GM23338 (cell line): Measurements from ENCODE around the gene DKK1. TPM values are rescaled to one million over a fixed set of nuclear protein-coding genes. Genes with fewer than 3 reads are reported as not detected.

Source experiments
- ATAC-seq: fragments of 200-7000 bp; cut with Tn5 transposase; 3 replicates; pipeline ENCODE4 v1.9.1; 2020
- DNase-seq: peaks from one replicate; pipeline ENCODE4 v3.0.0-alpha.2; 2015; ENCODE audit warnings: low spot score
- H2AFZ ChIP-seq: fragments of 200-600 bp; sonication (generic); 2 replicates; pipeline ENCODE4 v1.8.0; 2016; ENCODE audit warnings: antibody characterized with exemption, mild to moderate bottlenecking, moderate library complexity
- H3F3A ChIP-seq: fragments of 200-600 bp; sonication (generic); replicated peaks from 2 replicates; pipeline ENCODE4 v1.8.0; 2017; ENCODE audit warnings: antibody characterized with exemption, mixed run types, low read depth
- H3K27ac ChIP-seq: fragments of 200-600 bp; sonication (generic); 2 replicates; pipeline ENCODE4 v1.6.1; 2016; ENCODE audit warnings: low read depth
- H3K27me3 ChIP-seq: fragments of 200-600 bp; sonication (generic); 2 replicates; pipeline ENCODE4 v1.8.0; 2016; ENCODE audit warnings: mild to moderate bottlenecking, mixed run types, moderate library complexity; ENCODE audit not compliant: insufficient read depth
- H3K36me3 ChIP-seq: fragments of 200-600 bp; sonication (generic); 2 replicates; pipeline ENCODE4 v1.8.0; 2016; ENCODE audit warnings: mild to moderate bottlenecking; ENCODE audit not compliant: insufficient read depth
- H3K4me1 ChIP-seq: fragments of 200-600 bp; sonication (generic); 2 replicates; pipeline ENCODE4 v1.8.0; 2016; ENCODE audit warnings: mild to moderate bottlenecking, moderate library complexity; ENCODE audit not compliant: insufficient read depth
- H3K4me2 ChIP-seq: fragments of 200-600 bp; sonication (generic); 2 replicates; pipeline ENCODE4 v1.7.1; 2017; ENCODE audit warnings: mixed run types
- H3K4me3 ChIP-seq: fragments of 200-600 bp; sonication (generic); 2 replicates; pipeline ENCODE4 v1.6.1; 2016; ENCODE audit warnings: mixed run types
- H3K79me2 ChIP-seq: fragments of 200-600 bp; sonication (generic); replicated peaks from 2 replicates; pipeline ENCODE4 v1.8.0; 2017; ENCODE audit warnings: mild to moderate bottlenecking; ENCODE audit not compliant: insufficient read depth
- H3K9me2 ChIP-seq: fragments of 200-600 bp; sonication (generic); 2 replicates; pipeline ENCODE4 v1.8.0; 2017; ENCODE audit not compliant: insufficient read depth
- H4K20me1 ChIP-seq: fragments of 200-600 bp; sonication (generic); replicated peaks from 2 replicates; pipeline ENCODE4 v1.8.0; 2017; ENCODE audit warnings: mild to moderate bottlenecking; ENCODE audit not compliant: insufficient read depth
- H3K27ac Mint-ChIP-seq: 2 replicates; pipeline ENCODE4 v1.8.0; 2020; ENCODE audit warnings: inconsistent platforms, mild to moderate bottlenecking, moderate library complexity, mixed read lengths
- H3K27me3 Mint-ChIP-seq: 3 replicates; pipeline ENCODE4 v1.8.0; 2022; ENCODE audit warnings: low read depth, mild to moderate bottlenecking, moderate library complexity, mixed read lengths, inconsistent platforms; ENCODE audit not compliant: insufficient read depth, poor library complexity
- H3K36me3 Mint-ChIP-seq: 3 replicates; pipeline ENCODE4 v1.8.0; 2021; ENCODE audit warnings: low read depth, mild to moderate bottlenecking, inconsistent platforms, moderate library complexity, mixed read lengths
- H3K4me1 Mint-ChIP-seq: 3 replicates; pipeline ENCODE4 v1.8.0; 2020; ENCODE audit warnings: mild to moderate bottlenecking, inconsistent platforms, mixed read lengths
- H3K4me3 Mint-ChIP-seq: 3 replicates; pipeline ENCODE4 v1.8.0; 2021; ENCODE audit warnings: moderate library complexity, mild to moderate bottlenecking, inconsistent platforms, mixed read lengths
- H3K9me3 Mint-ChIP-seq: 3 replicates; pipeline ENCODE4 v1.8.0; 2020; ENCODE audit warnings: moderate library complexity, mild to moderate bottlenecking, inconsistent platforms, mixed read lengths
- CREB1 ChIP-seq: fragments of 250-450 bp; sonication (Bioruptor Pico); IDR thresholded peaks from 2 replicates; pipeline ENCODE4 v1.5.0; 2020; ENCODE audit warnings: low read depth, mild to moderate bottlenecking, moderate library complexity
- CTCF ChIP-seq, 2 experiments: fragments of 200-600 bp in 1 of 2; sonication (generic) in 1 of 2; conservative IDR thresholded peaks; 2 replicates each; pipeline versions ENCODE4 v1.5.1 to v1.6.1; 2016 to 2017; ENCODE audit warnings: antibody characterized with exemption in 2 of 2, low read depth in 2 of 2, mild to moderate bottlenecking in 2 of 2, moderate library complexity in 1 of 2
- EZH2 ChIP-seq: fragments of 200-600 bp; sonication (generic); IDR thresholded peaks from one replicate; pipeline ENCODE4 v1.8.0; 2017; ENCODE audit warnings: antibody characterized with exemption, mild to moderate bottlenecking, low read depth; ENCODE audit not compliant: unreplicated experiment
- NANOG ChIP-seq: IDR thresholded peaks from 2 replicates; pipeline ENCODE4 v1.6.1; 2016; ENCODE audit warnings: antibody characterized with exemption, borderline replicate concordance
- POLR2AphosphoS5 ChIP-seq: IDR thresholded peaks from 2 replicates; pipeline ENCODE4 v1.6.1; 2016; ENCODE audit warnings: antibody characterized with exemption, low read depth
- REST ChIP-seq: IDR thresholded peaks from one replicate; pipeline ENCODE4 v1.6.1; 2018; ENCODE audit warnings: antibody characterized with exemption; ENCODE audit not compliant: unreplicated experiment
- STAT1 ChIP-seq: IDR thresholded peaks from one replicate; pipeline ENCODE4 v1.6.1; 2016; ENCODE audit warnings: antibody characterized with exemption; ENCODE audit not compliant: unreplicated experiment
- ZNF331 ChIP-seq: fragments of 250-450 bp; sonication (Bioruptor Pico); IDR thresholded peaks from 2 replicates; pipeline ENCODE4 v1.5.0; 2020; ENCODE audit warnings: low read depth, mild to moderate bottlenecking, moderate library complexity
- polyA plus RNA-seq: library from polyadenylated mRNA; unstranded; fragments of >200 nt; fragmentation: Nextera tagmentation; extraction: Ambion mirVana; gene quantifications from 2 replicates; pipeline ENCODE4 v1.2.1, GENCODE V29; 2016
- total RNA-seq: library from RNA; depleted of rRNA; stranded (reverse); fragments of >200 nt; shearing (Covaris generic); gene quantifications from 2 replicates; pipeline ENCODE4 v1.2.3, GENCODE V29; 2014
- TF ChIP-seq, protein P1 (sequence below): fragments of 250-450 bp; sonication (Bioruptor Pico); IDR thresholded peaks from 2 replicates; pipeline ENCODE4 v1.5.0; 2020; ENCODE audit warnings: mild to moderate bottlenecking, moderate library complexity

The DKK1 gene
- total and polyA plus RNA-seq, 2 experiments from 2014 or later, result 0.45 TPM; not detected in 1

DNA sequence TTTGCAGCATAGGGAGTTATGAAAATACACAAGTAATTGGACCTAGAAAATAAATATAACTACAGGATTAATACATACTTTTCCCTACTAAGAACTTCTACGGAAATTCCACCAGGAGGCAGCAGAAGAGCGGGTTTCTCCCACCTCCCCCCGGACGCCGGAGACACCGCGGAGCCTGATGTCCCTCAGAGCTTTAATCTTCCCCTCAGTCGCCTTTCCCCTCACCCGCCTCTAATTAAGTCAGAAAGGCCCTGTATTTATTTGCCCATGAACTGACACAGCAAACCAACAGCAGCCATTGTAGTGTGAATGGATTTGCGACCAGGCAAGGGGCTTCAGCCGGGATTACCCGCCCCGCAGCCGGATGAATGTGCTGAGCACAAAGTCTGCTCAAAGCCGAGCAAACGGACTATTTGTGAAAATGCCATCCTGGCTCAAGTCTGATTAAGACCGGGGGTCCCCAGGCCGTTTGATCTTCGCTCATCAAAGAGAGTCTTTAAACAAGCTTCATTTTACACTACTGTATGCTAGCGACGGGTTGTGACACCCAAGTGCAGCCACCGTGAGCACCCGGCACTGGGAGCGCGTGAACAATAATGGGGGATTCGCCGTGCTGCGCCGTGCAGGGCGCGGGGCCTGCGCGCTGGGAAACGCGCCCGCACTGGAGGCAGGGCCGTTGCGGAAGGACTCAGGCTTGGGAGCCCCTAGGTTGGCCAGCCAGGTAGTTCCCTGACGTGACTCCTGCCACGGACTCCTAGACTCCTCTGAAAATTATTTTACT lies 5.6 kb upstream of the DKK1 start:
- peaks cover 6% of the 10 kb centered on the region for H3K4me1 Mint-ChIP-seq
- peaks cover 48% of the 10 kb centered on the region for H3K27me3 Mint-ChIP-seq
- peaks cover 59% of the 10 kb centered on the region for H3K27me3 ChIP-seq
- no peak overlapping the region for H3K27ac Mint-ChIP-seq
- TF ChIP-seq CREB1 (CRISPR knock-in tag) (0 out of 2 replicates have a peak, but pooled peaks have one; percentile 8), CTCF (conservative IDR thresholded peaks at IDR 0.05; ENCODE audit: low read depth in 2 of 2) (peak; percentile 76 to 78), POLR2AphosphoS5 (no peak), ZNF331 (CRISPR knock-in tag) (no peak), STAT1 (no peak), EZH2 (peak; percentile 36), NANOG (no peak), REST (no peak)
- H3K4me3 ChIP-seq, result peak overlapping the region; percentile 68
- DNase-seq (peak; percentile 82), ATAC-seq (peak; percentile 93)
- no peaks in the 10 kb centered on the region for H3F3A ChIP-seq
- H3K36me3 Mint-ChIP-seq, result no peaks in the 10 kb centered on the region
- peaks cover 8% of the 10 kb centered on the region; the same call in 1 of the 2 replicates for H4K20me1 ChIP-seq
- H3K79me2 ChIP-seq, result no peaks in the 10 kb centered on the region
- H3K9me3 Mint-ChIP-seq, result no peaks in the 10 kb centered on the region
- no peaks in the 10 kb centered on the region for H3K9me2 ChIP-seq
- peak overlapping the region; percentile 89 for H3K4me2 ChIP-seq
- 0 out of 2 replicates have a peak, but pooled peaks cover 4% of the 10 kb centered on the region for H3K4me1 ChIP-seq
- no peaks in the 10 kb centered on the region for H3K36me3 ChIP-seq
- peak overlapping the region; percentile 95 for H2AFZ ChIP-seq
- H3K4me3 Mint-ChIP-seq, result peak overlapping the region; percentile 86
- no peak overlapping the region for H3K27ac ChIP-seq

DNA sequence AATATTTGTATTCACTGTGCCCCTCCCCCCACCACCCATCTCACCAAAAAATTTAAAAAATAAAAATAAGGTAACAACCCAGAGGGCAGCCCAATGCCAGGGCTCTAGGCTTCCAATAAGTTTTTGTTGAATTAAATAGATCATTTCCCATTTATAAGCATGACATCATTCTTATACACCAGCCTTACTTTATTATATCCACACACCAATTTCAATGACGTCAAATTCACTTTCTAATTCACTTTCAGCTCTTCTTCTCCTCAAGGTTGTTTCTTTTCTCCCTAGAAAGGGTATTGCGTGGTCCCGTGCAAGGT lies 1.2 kb upstream of the DKK1 start:
- H3K9me2 ChIP-seq, result no peaks in the 10 kb centered on the region
- Mint-ChIP-seq H3K4me3 (peak overlapping the region; percentile 72), H3K27ac (no peak overlapping the region), H3K9me3 (no peaks in the 10 kb centered on the region), H3K4me1 (peaks cover 10% of the 10 kb centered on the region), H3K36me3 (no peaks in the 10 kb centered on the region), H3K27me3 (peaks cover 80% of the 10 kb centered on the region)
- peaks cover 12% of the 10 kb centered on the region; the same call in 1 of the 2 replicates for H4K20me1 ChIP-seq
- H3F3A ChIP-seq, result no peaks in the 10 kb centered on the region
- no peak overlapping the region for H3K27ac ChIP-seq
- H3K4me1 ChIP-seq, result peaks cover 8% of the 10 kb centered on the region; the same call in 1 of the 2 replicates
- no peak overlapping the region for H2AFZ ChIP-seq
- H3K27me3 ChIP-seq, result peaks cover 98% of the 10 kb centered on the region
- DNase-seq (no peak), ATAC-seq (no peak)
- H3K36me3 ChIP-seq, result no peaks in the 10 kb centered on the region
- no peaks in the 10 kb centered on the region for H3K79me2 ChIP-seq
- H3K4me2 ChIP-seq, result peak overlapping the region; percentile 89
- peak overlapping the region; percentile 65 for H3K4me3 ChIP-seq
- no peak for TF ChIP-seq CREB1 (CRISPR knock-in tag)
- TF ChIP-seq, protein P1, sequence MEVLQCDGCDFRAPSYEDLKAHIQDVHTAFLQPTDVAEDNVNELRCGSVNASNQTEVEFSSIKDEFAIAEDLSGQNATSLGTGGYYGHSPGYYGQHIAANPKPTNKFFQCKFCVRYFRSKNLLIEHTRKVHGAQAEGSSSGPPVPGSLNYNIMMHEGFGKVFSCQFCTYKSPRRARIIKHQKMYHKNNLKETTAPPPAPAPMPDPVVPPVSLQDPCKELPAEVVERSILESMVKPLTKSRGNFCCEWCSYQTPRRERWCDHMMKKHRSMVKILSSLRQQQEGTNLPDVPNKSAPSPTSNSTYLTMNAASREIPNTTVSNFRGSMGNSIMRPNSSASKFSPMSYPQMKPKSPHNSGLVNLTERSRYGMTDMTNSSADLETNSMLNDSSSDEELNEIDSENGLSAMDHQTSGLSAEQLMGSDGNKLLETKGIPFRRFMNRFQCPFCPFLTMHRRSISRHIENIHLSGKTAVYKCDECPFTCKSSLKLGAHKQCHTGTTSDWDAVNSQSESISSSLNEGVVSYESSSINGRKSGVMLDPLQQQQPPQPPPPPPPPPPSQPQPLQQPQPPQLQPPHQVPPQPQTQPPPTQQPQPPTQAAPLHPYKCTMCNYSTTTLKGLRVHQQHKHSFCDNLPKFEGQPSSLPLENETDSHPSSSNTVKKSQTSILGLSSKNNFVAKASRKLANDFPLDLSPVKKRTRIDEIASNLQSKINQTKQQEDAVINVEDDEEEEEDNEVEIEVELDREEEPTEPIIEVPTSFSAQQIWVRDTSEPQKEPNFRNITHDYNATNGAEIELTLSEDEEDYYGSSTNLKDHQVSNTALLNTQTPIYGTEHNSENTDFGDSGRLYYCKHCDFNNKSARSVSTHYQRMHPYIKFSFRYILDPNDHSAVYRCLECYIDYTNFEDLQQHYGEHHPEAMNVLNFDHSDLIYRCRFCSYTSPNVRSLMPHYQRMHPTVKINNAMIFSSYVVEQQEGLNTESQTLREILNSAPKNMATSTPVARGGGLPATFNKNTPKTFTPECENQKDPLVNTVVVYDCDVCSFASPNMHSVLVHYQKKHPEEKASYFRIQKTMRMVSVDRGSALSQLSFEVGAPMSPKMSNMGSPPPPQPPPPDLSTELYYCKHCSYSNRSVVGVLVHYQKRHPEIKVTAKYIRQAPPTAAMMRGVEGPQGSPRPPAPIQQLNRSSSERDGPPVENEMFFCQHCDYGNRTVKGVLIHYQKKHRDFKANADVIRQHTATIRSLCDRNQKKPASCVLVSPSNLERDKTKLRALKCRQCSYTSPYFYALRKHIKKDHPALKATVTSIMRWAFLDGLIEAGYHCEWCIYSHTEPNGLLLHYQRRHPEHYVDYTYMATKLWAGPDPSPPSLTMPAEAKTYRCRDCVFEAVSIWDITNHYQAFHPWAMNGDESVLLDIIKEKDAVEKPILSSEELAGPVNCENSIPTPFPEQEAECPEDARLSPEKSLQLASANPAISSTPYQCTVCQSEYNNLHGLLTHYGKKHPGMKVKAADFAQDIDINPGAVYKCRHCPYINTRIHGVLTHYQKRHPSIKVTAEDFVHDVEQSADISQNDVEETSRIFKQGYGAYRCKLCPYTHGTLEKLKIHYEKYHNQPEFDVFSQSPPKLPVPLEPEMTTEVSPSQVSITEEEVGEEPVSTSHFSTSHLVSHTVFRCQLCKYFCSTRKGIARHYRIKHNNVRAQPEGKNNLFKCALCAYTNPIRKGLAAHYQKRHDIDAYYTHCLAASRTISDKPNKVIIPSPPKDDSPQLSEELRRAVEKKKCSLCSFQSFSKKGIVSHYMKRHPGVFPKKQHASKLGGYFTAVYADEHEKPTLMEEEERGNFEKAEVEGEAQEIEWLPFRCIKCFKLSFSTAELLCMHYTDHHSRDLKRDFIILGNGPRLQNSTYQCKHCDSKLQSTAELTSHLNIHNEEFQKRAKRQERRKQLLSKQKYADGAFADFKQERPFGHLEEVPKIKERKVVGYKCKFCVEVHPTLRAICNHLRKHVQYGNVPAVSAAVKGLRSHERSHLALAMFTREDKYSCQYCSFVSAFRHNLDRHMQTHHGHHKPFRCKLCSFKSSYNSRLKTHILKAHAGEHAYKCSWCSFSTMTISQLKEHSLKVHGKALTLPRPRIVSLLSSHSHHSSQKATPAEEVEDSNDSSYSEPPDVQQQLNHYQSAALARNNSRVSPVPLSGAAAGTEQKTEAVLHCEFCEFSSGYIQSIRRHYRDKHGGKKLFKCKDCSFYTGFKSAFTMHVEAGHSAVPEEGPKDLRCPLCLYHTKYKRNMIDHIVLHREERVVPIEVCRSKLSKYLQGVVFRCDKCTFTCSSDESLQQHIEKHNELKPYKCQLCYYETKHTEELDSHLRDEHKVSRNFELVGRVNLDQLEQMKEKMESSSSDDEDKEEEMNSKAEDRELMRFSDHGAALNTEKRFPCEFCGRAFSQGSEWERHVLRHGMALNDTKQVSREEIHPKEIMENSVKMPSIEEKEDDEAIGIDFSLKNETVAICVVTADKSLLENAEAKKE (CRISPR knock-in tag), result no peak
- no peak for TF ChIP-seq NANOG
